HG03460 (cell line): Measurements from ENCODE around the gene RNU7-1.
"Not testable (repeated sequence)": the region's sequence is repeated elsewhere in the genome, so short reads cannot be mapped to it uniquely, and the experiment has no call there.

Source experiments
- ATAC-seq: cut with Tn5 transposase; IDR thresholded peaks from one replicate; pipeline ENCODE4 v1.9.1; 2021; ENCODE audit not compliant: unreplicated experiment

The RNU7-1 gene

GRCh38 chr12:6943722-6944380 is at the start of gene RNU7-1, which contains the start of gene C12orf57:
Gene RNU7-1, plus strand, starts transcription at chr12:6943816.
Gene C12orf57, plus strand, starts transcription at chr12:6944022. Its CDS starts 100 bp downstream, at chr12:6944122.
- ATAC-seq, result peak; percentile 30

- no peak for ATAC-seq
Observed at GRCh38 chr12:6894321-6894720, 49.3 kb upstream of the RNU7-1 start.

GRCh38 chr12:6896846-6897435 is 46.7 kb upstream of the RNU7-1 start:
- no peak for ATAC-seq

GRCh38 chr12:6899427-6899826 is 44.2 kb upstream of the RNU7-1 start:
- no peak for ATAC-seq

- ATAC-seq, result no peak
Observed at GRCh38 chr12:6899837-6900519, 43.6 kb upstream of the RNU7-1 start.

- no peak for ATAC-seq
Observed at GRCh38 chr12:6902448-6902847, 41.2 kb upstream of the RNU7-1 start.

GRCh38 chr12:6903722-6904121 is 39.9 kb upstream of the RNU7-1 start:
- no peak for ATAC-seq

GRCh38 chr12:6904280-6905276 is 39.0 kb upstream of the RNU7-1 start, which contains the start of gene LRRC23:
Gene LRRC23, plus strand, starts transcription at chr12:6904822. Its CDS starts 812 bp downstream, at chr12:6905634.
- peak; percentile 93 for ATAC-seq

GRCh38 chr12:6905414-6906040 is 38.1 kb upstream of the RNU7-1 start:
- no peak for ATAC-seq

- not testable (repeated sequence) for ATAC-seq
Observed at GRCh38 chr12:6908141-6908540, 35.5 kb upstream of the RNU7-1 start.

GRCh38 chr12:6909421-6910145 is 34.0 kb upstream of the RNU7-1 start:
- ATAC-seq, result no peak

GRCh38 chr12:6912164-6912935 is 31.3 kb upstream of the RNU7-1 start:
- ATAC-seq, result no peak

GRCh38 chr12:6914246-6914946 is 29.2 kb upstream of the RNU7-1 start, which contains the start of gene ENO2:
Gene ENO2, plus strand, starts transcription at chr12:6914580. Its CDS starts 1,253 bp downstream, at chr12:6915833.
- ATAC-seq, result peak; percentile 80

- peak; percentile 17 for ATAC-seq
Observed at GRCh38 chr12:6914947-6915788, 28.4 kb upstream of the RNU7-1 start.

- ATAC-seq, result no peak
Observed at GRCh38 chr12:6915789-6916285, 27.8 kb upstream of the RNU7-1 start.

GRCh38 chr12:6916426-6917200 is 27.0 kb upstream of the RNU7-1 start:
- ATAC-seq, result no peak
